Measurements from ENCODE around the gene CCDC17. TPM values are rescaled to one million over a fixed set of nuclear protein-coding genes. Genes with fewer than 3 reads are reported as not detected.

Gene CCDC17
- total RNA-seq, 1 donor, result 0.72 TPM

- no peaks in the 10 kb centered on the region for H3K9me3 ChIP-seq (ENCODE audit: low read depth, low read length)
- H3K36me3 ChIP-seq (ENCODE audit: insufficient read depth, low read length), result peaks cover 59% of the 10 kb centered on the region
- no peaks in the 10 kb centered on the region for H4K20me1 ChIP-seq (ENCODE audit: insufficient read depth, low read length)
- H2AFZ ChIP-seq (ENCODE audit: low read length), result no peak overlapping the region
- no peaks in the 10 kb centered on the region for H3K79me2 ChIP-seq (ENCODE audit: insufficient read depth, low read length)
- no peaks in the 10 kb centered on the region for H3K27me3 ChIP-seq (ENCODE audit: insufficient read depth, low read length)
- no peak for DNase-seq (ENCODE audit: insufficient read length, low spot score, missing footprints)
- TF ChIP-seq, protein P1, sequence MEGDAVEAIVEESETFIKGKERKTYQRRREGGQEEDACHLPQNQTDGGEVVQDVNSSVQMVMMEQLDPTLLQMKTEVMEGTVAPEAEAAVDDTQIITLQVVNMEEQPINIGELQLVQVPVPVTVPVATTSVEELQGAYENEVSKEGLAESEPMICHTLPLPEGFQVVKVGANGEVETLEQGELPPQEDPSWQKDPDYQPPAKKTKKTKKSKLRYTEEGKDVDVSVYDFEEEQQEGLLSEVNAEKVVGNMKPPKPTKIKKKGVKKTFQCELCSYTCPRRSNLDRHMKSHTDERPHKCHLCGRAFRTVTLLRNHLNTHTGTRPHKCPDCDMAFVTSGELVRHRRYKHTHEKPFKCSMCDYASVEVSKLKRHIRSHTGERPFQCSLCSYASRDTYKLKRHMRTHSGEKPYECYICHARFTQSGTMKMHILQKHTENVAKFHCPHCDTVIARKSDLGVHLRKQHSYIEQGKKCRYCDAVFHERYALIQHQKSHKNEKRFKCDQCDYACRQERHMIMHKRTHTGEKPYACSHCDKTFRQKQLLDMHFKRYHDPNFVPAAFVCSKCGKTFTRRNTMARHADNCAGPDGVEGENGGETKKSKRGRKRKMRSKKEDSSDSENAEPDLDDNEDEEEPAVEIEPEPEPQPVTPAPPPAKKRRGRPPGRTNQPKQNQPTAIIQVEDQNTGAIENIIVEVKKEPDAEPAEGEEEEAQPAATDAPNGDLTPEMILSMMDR (IDR thresholded peaks at IDR 0.05; ENCODE audit: extremely low read depth, low read depth, low read length), result no peak
- H3K4me2 ChIP-seq (ENCODE audit: insufficient read depth, low read length), result no peak overlapping the region
- H3K4me3 ChIP-seq (ENCODE audit: insufficient read depth, low read length), result no peak overlapping the region
- H3K4me1 ChIP-seq (ENCODE audit: insufficient read depth, low read length), result no peaks in the 10 kb centered on the region
- H3K27ac ChIP-seq (ENCODE audit: low read depth, low read length), result no peak overlapping the region
These were observed 10.8 kb downstream of the CCDC17 start for GRCh38 chr1:45612941-45613579.

DNA sequence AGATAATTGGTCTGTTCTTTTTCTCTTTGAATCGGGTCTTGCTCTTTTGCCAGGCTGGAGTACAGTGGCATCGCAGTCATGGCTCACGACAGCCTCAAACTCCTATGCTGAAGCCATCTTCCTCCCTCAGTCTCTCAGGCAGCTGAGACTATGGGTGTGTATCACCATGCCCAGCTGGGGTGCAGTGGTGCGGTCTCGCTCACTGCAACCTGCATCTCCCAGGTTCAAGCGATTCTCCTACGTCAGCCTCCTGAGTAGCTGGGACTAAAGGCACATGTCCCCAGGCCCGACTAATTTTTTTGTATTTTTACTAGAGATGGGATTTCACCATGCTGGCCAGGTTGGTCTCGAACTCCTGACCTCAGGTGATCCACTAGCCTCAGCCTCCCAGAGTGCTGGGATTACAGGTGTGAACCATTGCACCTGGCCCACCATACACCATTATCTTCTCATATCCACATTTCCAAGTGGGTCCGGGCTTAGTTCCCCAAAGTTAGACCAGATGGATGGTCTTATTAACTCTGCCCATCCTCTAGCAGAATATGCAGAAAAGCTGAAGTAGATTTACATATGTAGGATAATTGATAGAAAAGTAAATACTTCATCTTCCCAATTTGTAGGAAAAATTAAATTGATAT, 13.1 kb downstream of the CCDC17 start:
- no peak overlapping the region for H3K4me2 ChIP-seq (ENCODE audit: insufficient read depth, low read length)
- H4K20me1 ChIP-seq (ENCODE audit: insufficient read depth, low read length), result no peaks in the 10 kb centered on the region
- no peak overlapping the region for H2AFZ ChIP-seq (ENCODE audit: low read length)
- H3K79me2 ChIP-seq (ENCODE audit: insufficient read depth, low read length), result no peaks in the 10 kb centered on the region
- DNase-seq (ENCODE audit: insufficient read length, low spot score, missing footprints), result no peak
- no peaks in the 10 kb centered on the region for H3K27me3 ChIP-seq (ENCODE audit: insufficient read depth, low read length)
- H3K4me3 ChIP-seq (ENCODE audit: insufficient read depth, low read length), result no peak overlapping the region
- H3K36me3 ChIP-seq (ENCODE audit: insufficient read depth, low read length), result peaks cover 62% of the 10 kb centered on the region
- no peaks in the 10 kb centered on the region for H3K9me3 ChIP-seq (ENCODE audit: low read depth, low read length)
- H3K4me1 ChIP-seq (ENCODE audit: insufficient read depth, low read length), result no peaks in the 10 kb centered on the region
- no peak overlapping the region for H3K27ac ChIP-seq (ENCODE audit: low read depth, low read length)
- TF ChIP-seq, protein P1 (IDR thresholded peaks at IDR 0.05; ENCODE audit: extremely low read depth, low read depth, low read length), result no peak

GRCh38 chr1:45608175-45609156, 15.4 kb downstream of the CCDC17 start:
- no peak for DNase-seq (ENCODE audit: insufficient read length, low spot score, missing footprints)
- Histone ChIP-seq H3K27ac (ENCODE audit: low read depth, low read length) (no peak overlapping the region), H3K79me2 (ENCODE audit: insufficient read depth, low read length) (peaks cover 4% of the 10 kb centered on the region), H2AFZ (ENCODE audit: low read length) (no peak overlapping the region), H3K4me2 (ENCODE audit: insufficient read depth, low read length) (no peak overlapping the region), H3K36me3 (ENCODE audit: insufficient read depth, low read length) (peaks cover 53% of the 10 kb centered on the region), H3K27me3 (ENCODE audit: insufficient read depth, low read length) (no peaks in the 10 kb centered on the region), H4K20me1 (ENCODE audit: insufficient read depth, low read length) (no peaks in the 10 kb centered on the region), H3K9me3 (ENCODE audit: low read depth, low read length) (no peaks in the 10 kb centered on the region), H3K4me3 (ENCODE audit: insufficient read depth, low read length) (no peak overlapping the region), H3K4me1 (ENCODE audit: insufficient read depth, low read length) (no peaks in the 10 kb centered on the region)
- TF ChIP-seq, protein P1 (IDR thresholded peaks at IDR 0.05; ENCODE audit: extremely low read depth, low read depth, low read length), result no peak
